HCT116 (cell line): ENCODE data around the gene HSPB8. TPM values are rescaled to one million over a fixed set of nuclear protein-coding genes. Genes with fewer than 3 reads are reported as not detected.

Experiments used
- ATAC-seq: fragments of 200-7000 bp; cut with Tn5 transposase; 2 replicates; pipeline ENCODE4 v1.9.1; 2020; ENCODE audit warnings: mild to moderate bottlenecking, moderate library complexity
- BruUV-seq: library from RNA; stranded (reverse); fragments of 400-500 nt; replicated peaks from 2 replicates; lab custom pipeline; 2021; lab: Mats Ljungman, UMichigan
- CTCF ChIA-PET: fragments of 300-600 bp; sonication (Branson Sonifier 250); formaldehyde crosslinking; loops from one replicate; lab custom pipeline; 2021; ENCODE audit warnings: antibody characterized with exemption; lab: Charles Lee
- POLR2A ChIA-PET: fragments of 300-600, 350-600 bp; sonication (Branson Sonifier 250); formaldehyde crosslinking; loops from one replicate; lab custom pipeline; 2021; ENCODE audit warnings: antibody characterized with exemption; lab: Charles Lee
- RAD21 ChIA-PET, 2 experiments: fragments of 300-600 bp; sonication (Branson Sonifier 250); formaldehyde crosslinking; loops; one replicate each; lab custom pipeline; 2023; ENCODE audit warnings: low total read pairs in 2 of 2; ENCODE audit not compliant: uncharacterized antibody in 2 of 2, unreplicated experiment in 2 of 2, low non-redundant PET in 1 of 2; lab: Charles Lee
- DNase-seq: peaks from one replicate; pipeline ENCODE4 v3.0.0-alpha.2; 2010; ENCODE audit warnings: low read depth, low spot score
- H2AFZ ChIP-seq: fragments of 200-600 bp; shearing (Covaris generic), sonication (generic); 2 replicates; pipeline ENCODE4 v1.6.1; 2017; ENCODE audit warnings: low read depth, mixed run types, mixed read lengths, antibody characterized with exemption, low read length; ENCODE audit not compliant: poor library complexity, severe bottlenecking
- H3K27ac ChIP-seq: 2 replicates; pipeline ENCODE4 v1.5.1; 2012; ENCODE audit warnings: low read depth, low read length
- H3K27me3 ChIP-seq: fragments of 200-600 bp; sonication (generic); 2 replicates; pipeline ENCODE4 v1.6.1; 2016; ENCODE audit warnings: mixed run types, low read length, mixed read lengths; ENCODE audit not compliant: insufficient read depth
- H3K36me3 ChIP-seq, 2 experiments: fragments of 200-500 bp in 1 of 2; fragments of 200-600 bp in 1 of 2; sonication (Bioruptor generic) in 1 of 2; sonication (generic) in 1 of 2; 2 replicates each; pipeline versions ENCODE4 v1.5.1 to v1.6.1; 2014 to 2016; ENCODE audit warnings: low read length in 2 of 2, inconsistent platforms in 1 of 2, mixed read lengths in 1 of 2, mixed run types in 1 of 2; ENCODE audit not compliant: insufficient read depth in 2 of 2, control insufficient read depth in 1 of 2
- H3K4me1 ChIP-seq, 2 experiments: fragments of 200-600 bp in 1 of 2; sonication (generic) in 1 of 2; 2 replicates each; pipeline versions ENCODE4 v1.5.1 to v1.6.1; 2012 to 2017; ENCODE audit warnings: low read length in 2 of 2, inconsistent platforms in 1 of 2, mild to moderate bottlenecking in 1 of 2, mixed read lengths in 1 of 2, mixed run types in 1 of 2, moderate library complexity in 1 of 2; ENCODE audit not compliant: insufficient read depth in 2 of 2, control insufficient read depth in 1 of 2
- H3K4me2 ChIP-seq: fragments of 200-600 bp; sonication (generic); 2 replicates; pipeline ENCODE4 v1.6.1; 2017; ENCODE audit warnings: mixed run types, low read length, mixed read lengths
- H3K4me3 ChIP-seq, 2 experiments: fragments of 200-600 bp in 1 of 2; sonication (generic) in 1 of 2; replicated peaks in 1 of 2; 2 replicates each; pipeline ENCODE4 v1.5.1; 2011 to 2016; ENCODE audit warnings: low read length in 2 of 2, control low read depth in 1 of 2, low read depth in 1 of 2, mild to moderate bottlenecking in 1 of 2, mixed read lengths in 1 of 2, mixed run types in 1 of 2
- H3K79me2 ChIP-seq: fragments of 200-600 bp; sonication (generic); 2 replicates; pipeline ENCODE4 v1.6.1; 2017; ENCODE audit warnings: mild to moderate bottlenecking, mixed run types, low read length, moderate library complexity, mixed read lengths; ENCODE audit not compliant: insufficient read depth
- H3K9ac ChIP-seq: fragments of 200-600 bp; sonication (generic); 2 replicates; pipeline ENCODE4 v1.6.1; 2016; ENCODE audit warnings: low read length, mixed read lengths
- H3K9me2 ChIP-seq: fragments of 200-600 bp; sonication (generic), shearing (Covaris generic); 2 replicates; pipeline ENCODE4 v1.6.1; 2017; ENCODE audit warnings: mixed run types, mild to moderate bottlenecking, moderate library complexity; ENCODE audit not compliant: insufficient read depth
- H3K9me3 ChIP-seq, 2 experiments: fragments of 200-500 bp in 1 of 2; fragments of 200-600 bp in 1 of 2; sonication (Bioruptor generic) in 1 of 2; sonication (generic) in 1 of 2; 2 replicates each; pipeline ENCODE4 v1.6.1; 2014 to 2017; ENCODE audit warnings: low read length in 2 of 2, mixed read lengths in 2 of 2, inconsistent platforms in 1 of 2, low read depth in 1 of 2, mild to moderate bottlenecking in 1 of 2, mixed run types in 1 of 2, moderate library complexity in 1 of 2; ENCODE audit not compliant: control insufficient read depth in 1 of 2, insufficient read depth in 1 of 2
- H4K20me1 ChIP-seq: fragments of 200-600 bp; sonication (generic), shearing (Covaris generic); 2 replicates; pipeline ENCODE4 v1.6.1; 2017; ENCODE audit warnings: mixed run types, mild to moderate bottlenecking, moderate library complexity; ENCODE audit not compliant: insufficient read depth
- CBX3 ChIP-seq: IDR thresholded peaks from 2 replicates; pipeline ENCODE4 v1.6.1; 2012; ENCODE audit warnings: low read depth
- EGR1 ChIP-seq: IDR thresholded peaks from 2 replicates; pipeline ENCODE4 v1.6.1; 2012; ENCODE audit warnings: low read depth
- SP1 ChIP-seq: IDR thresholded peaks from 2 replicates; pipeline ENCODE4 v1.6.1; 2012; ENCODE audit warnings: low read depth
- SRF ChIP-seq: IDR thresholded peaks from 2 replicates; pipeline ENCODE4 v1.6.1; 2012; ENCODE audit warnings: low read depth
- ZFX ChIP-seq: fragments of 450-650 bp; IDR thresholded peaks from 2 replicates; pipeline ENCODE4 v1.6.1; 2017
- ZNF274 ChIP-seq: fragments of 200-500 bp; sonication (Bioruptor generic); IDR thresholded peaks from 2 replicates; pipeline ENCODE4 v1.6.1; 2014; ENCODE audit warnings: mild to moderate bottlenecking, low read depth, low read length, inconsistent platforms
- intact Hi-C: fragments of 100-400 bp; cut with micrococcal nuclease; formaldehyde crosslinking; loops from 2 replicates; pipeline ENCODE4 v1.10.0; 2022
- total RNA-seq: library from RNA; stranded (reverse); gene quantifications from one replicate; pipeline ENCODE4 v1.2.1, GENCODE V29; 2021; ENCODE audit not compliant: unreplicated experiment
- TF ChIP-seq, protein P1 (sequence below): IDR thresholded peaks from 2 replicates; pipeline ENCODE4 v1.6.1; 2012; ENCODE audit warnings: low read depth

The HSPB8 gene
- total RNA-seq, 1 experiment from 2014 or later: 3.5 TPM

DNA sequence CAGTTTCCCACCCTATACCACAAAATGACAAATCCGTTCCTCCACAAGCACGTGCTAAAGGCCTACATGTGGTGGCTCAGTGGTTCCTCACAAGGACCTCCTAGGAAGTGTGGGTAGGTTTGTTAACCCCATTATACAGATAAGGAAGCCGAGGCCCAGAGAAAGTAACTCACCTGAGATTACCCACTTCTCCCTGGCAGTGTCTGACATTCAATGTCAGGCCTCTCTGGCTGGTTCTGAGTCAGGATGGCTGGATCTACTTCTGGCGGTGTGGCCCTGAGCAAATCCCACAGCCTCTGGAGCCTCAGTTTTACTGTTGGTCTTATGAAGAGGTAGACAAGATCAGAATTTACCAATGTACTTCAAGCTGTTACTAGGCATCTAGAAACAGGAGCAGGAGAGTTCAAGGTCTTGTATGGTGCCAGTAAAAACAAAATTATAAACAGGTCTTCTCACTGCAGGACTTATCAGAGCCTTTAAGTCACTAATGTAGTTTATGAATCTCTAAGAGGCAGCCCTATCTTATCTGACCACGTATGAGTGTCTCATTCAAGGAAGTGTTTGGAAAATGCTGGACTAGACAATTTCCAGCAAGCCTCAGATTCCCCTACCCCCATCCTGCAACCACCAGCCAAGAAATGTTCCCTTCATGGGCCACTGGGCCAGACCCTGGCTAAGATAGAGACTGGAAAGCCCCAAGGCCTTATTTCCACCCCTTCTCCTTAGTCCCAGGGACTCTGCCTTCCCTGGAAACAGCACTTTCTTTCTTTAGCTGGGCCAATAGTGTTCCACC is 4.2 kb downstream of the HSPB8 start:
- H4K20me1 ChIP-seq: no peaks in the 10 kb centered on the region
- TF ChIP-seq ZFX (no peak), SRF (no peak), EGR1 (no peak), ZNF274 (no peak), CBX3 (no peak), SP1 (no peak)
- TF ChIP-seq, protein P1, sequence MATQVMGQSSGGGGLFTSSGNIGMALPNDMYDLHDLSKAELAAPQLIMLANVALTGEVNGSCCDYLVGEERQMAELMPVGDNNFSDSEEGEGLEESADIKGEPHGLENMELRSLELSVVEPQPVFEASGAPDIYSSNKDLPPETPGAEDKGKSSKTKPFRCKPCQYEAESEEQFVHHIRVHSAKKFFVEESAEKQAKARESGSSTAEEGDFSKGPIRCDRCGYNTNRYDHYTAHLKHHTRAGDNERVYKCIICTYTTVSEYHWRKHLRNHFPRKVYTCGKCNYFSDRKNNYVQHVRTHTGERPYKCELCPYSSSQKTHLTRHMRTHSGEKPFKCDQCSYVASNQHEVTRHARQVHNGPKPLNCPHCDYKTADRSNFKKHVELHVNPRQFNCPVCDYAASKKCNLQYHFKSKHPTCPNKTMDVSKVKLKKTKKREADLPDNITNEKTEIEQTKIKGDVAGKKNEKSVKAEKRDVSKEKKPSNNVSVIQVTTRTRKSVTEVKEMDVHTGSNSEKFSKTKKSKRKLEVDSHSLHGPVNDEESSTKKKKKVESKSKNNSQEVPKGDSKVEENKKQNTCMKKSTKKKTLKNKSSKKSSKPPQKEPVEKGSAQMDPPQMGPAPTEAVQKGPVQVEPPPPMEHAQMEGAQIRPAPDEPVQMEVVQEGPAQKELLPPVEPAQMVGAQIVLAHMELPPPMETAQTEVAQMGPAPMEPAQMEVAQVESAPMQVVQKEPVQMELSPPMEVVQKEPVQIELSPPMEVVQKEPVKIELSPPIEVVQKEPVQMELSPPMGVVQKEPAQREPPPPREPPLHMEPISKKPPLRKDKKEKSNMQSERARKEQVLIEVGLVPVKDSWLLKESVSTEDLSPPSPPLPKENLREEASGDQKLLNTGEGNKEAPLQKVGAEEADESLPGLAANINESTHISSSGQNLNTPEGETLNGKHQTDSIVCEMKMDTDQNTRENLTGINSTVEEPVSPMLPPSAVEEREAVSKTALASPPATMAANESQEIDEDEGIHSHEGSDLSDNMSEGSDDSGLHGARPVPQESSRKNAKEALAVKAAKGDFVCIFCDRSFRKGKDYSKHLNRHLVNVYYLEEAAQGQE: no peak
- H3K4me2 ChIP-seq: no peak overlapping the region
- no peaks in the 10 kb centered on the region for H3K9me2 ChIP-seq
- no TSS peak for BruUV-seq
- no peak overlapping the region for H3K27ac ChIP-seq
- no peaks in the 10 kb centered on the region for H3K79me2 ChIP-seq
- intact Hi-C loops: no loop called here
- DNase-seq (no peak), ATAC-seq (no peak)
- no peaks in the 10 kb centered on the region for H3K9me3 ChIP-seq
- H3K36me3 ChIP-seq: no peaks in the 10 kb centered on the region
- H3K4me3 ChIP-seq: no peak overlapping the region
- no peak overlapping the region for H3K9ac ChIP-seq
- H3K27me3 ChIP-seq: no peaks in the 10 kb centered on the region
- no peak overlapping the region for H2AFZ ChIP-seq
- H3K4me1 ChIP-seq: peaks cover 30 to 34% of the 10 kb centered on the region in 2 experiments
- ChIA-PET RAD21 (no interaction called here), CTCF (no interaction called here), POLR2A (no interaction called here)
